Adrenal gland (tissue), 5 donors: ENCODE results near the gene RBMXL3.

Experiments
- POLR2A ChIP-seq, 2 donors: fragments of 450-650 bp; IDR thresholded peaks; one replicate each; pipeline ENCODE4 v1.6.1; 2017; ENCODE audit warnings: antibody characterized with exemption in 2 of 2, mild to moderate bottlenecking in 2 of 2, moderate library complexity in 1 of 2
- TF ChIP-seq, protein P1 (sequence below), 6 experiments: fragments of 450-650 bp in 4 of 6; fragments of 200-600 bp in 2 of 6; sonication (generic) in 1 of 6; IDR thresholded peaks; 1 replicate in 5 of 6; 2 replicates in 1 of 6; pipeline versions ENCODE4 v1.5.1 to v1.8.0; 2016 to 2021; ENCODE audit warnings: antibody characterized with exemption in 6 of 6, mild to moderate bottlenecking in 2 of 6, moderate library complexity in 1 of 6
- donor health status: DM: no; HTN: no; CAD: no.

- TF ChIP-seq, protein P1, sequence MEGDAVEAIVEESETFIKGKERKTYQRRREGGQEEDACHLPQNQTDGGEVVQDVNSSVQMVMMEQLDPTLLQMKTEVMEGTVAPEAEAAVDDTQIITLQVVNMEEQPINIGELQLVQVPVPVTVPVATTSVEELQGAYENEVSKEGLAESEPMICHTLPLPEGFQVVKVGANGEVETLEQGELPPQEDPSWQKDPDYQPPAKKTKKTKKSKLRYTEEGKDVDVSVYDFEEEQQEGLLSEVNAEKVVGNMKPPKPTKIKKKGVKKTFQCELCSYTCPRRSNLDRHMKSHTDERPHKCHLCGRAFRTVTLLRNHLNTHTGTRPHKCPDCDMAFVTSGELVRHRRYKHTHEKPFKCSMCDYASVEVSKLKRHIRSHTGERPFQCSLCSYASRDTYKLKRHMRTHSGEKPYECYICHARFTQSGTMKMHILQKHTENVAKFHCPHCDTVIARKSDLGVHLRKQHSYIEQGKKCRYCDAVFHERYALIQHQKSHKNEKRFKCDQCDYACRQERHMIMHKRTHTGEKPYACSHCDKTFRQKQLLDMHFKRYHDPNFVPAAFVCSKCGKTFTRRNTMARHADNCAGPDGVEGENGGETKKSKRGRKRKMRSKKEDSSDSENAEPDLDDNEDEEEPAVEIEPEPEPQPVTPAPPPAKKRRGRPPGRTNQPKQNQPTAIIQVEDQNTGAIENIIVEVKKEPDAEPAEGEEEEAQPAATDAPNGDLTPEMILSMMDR (IDR thresholded peaks at IDR 0.05) = no peak
- TF ChIP-seq POLR2A (IDR thresholded peaks at IDR 0.05) = no peak
Measured at GRCh38 chrX:115192244-115192700, 3.1 kb downstream of the RBMXL3 start.
